GM19324 (cell line): Measurements from ENCODE around the gene SNX19.
"Not testable (repeated sequence)": the region's sequence is repeated elsewhere in the genome, so short reads cannot be mapped to it uniquely, and the experiment has no call there.

Experiments used
- ATAC-seq: cut with Tn5 transposase; IDR thresholded peaks from one replicate; pipeline ENCODE4 v1.9.1; 2021; ENCODE audit warnings: mild to moderate bottlenecking, moderate library complexity; ENCODE audit not compliant: unreplicated experiment, low FRiP score

The SNX19 gene

GRCh38 chr11:130876100-130876499 lies 40.2 kb downstream of the SNX19 start:
- no peak for ATAC-seq

GRCh38 chr11:130874955-130875531 lies 41.2 kb downstream of the SNX19 start:
- no peak for ATAC-seq

GRCh38 chr11:130874396-130874795 lies 41.9 kb downstream of the SNX19 start:
- no peak for ATAC-seq

GRCh38 chr11:130873761-130874160 lies 42.5 kb downstream of the SNX19 start:
- ATAC-seq, result no peak

GRCh38 chr11:130872981-130873380 lies 43.3 kb downstream of the SNX19 start:
- no peak for ATAC-seq

GRCh38 chr11:130872513-130872912 lies 43.8 kb downstream of the SNX19 start:
- ATAC-seq, result no peak

GRCh38 chr11:130872102-130872501 lies 44.2 kb downstream of the SNX19 start:
- ATAC-seq, result no peak

GRCh38 chr11:130871616-130872015 lies 44.7 kb downstream of the SNX19 start:
- ATAC-seq, result no peak

GRCh38 chr11:130868721-130869390 lies 47.4 kb downstream of the SNX19 start:
- no peak for ATAC-seq

GRCh38 chr11:130868086-130868710 lies 48.1 kb downstream of the SNX19 start:
- no peak for ATAC-seq

GRCh38 chr11:130866831-130867230 lies 49.4 kb downstream of the SNX19 start:
- ATAC-seq, result no peak

- no peak for ATAC-seq
Measured at GRCh38 chr11:130865774-130866114, 50.5 kb downstream of the SNX19 start.

GRCh38 chr11:130865091-130865773 lies 51.0 kb downstream of the SNX19 start:
- no peak for ATAC-seq

- ATAC-seq, result peak; percentile 61
Measured at GRCh38 chr11:130861902-130862860, 54.1 kb downstream of the SNX19 start.

GRCh38 chr11:130861283-130861682 lies 55.0 kb downstream of the SNX19 start:
- no peak for ATAC-seq

GRCh38 chr11:130859886-130860285 lies 56.4 kb downstream of the SNX19 start:
- no peak for ATAC-seq

- ATAC-seq, result no peak
Measured at GRCh38 chr11:130858215-130858614, 58.1 kb downstream of the SNX19 start.

GRCh38 chr11:130855707-130856106 lies 60.6 kb downstream of the SNX19 start:
- not testable (repeated sequence) for ATAC-seq

GRCh38 chr11:130854483-130854882 lies 61.8 kb downstream of the SNX19 start:
- ATAC-seq, result peak; percentile 60

GRCh38 chr11:130852589-130852988 lies 63.7 kb downstream of the SNX19 start:
- ATAC-seq, result no peak
